HL-60 (cell line): Measurements from ENCODE around the gene CTDSPL2.
A peak's percentile ranks its signal among the peaks of the same experiment; 100 is the strongest.

Experiments used
- DNase-seq, 2 experiments: peaks; one replicate each; pipeline ENCODE4 v3.0.0-alpha.2; 2010 to 2020; ENCODE audit warnings: low read depth in 1 of 2, low spot score in 1 of 2
- H3K27ac ChIP-seq: fragments of 250-450 bp; sonication (Bioruptor Pico); replicated peaks from 2 replicates; pipeline ENCODE4 v1.5.1; 2020; ENCODE audit warnings: mild to moderate bottlenecking, moderate library complexity
- H3K27me3 ChIP-seq: fragments of 250-450 bp; sonication (Bioruptor Pico); 2 replicates; pipeline ENCODE4 v1.5.1; 2021; ENCODE audit warnings: mild to moderate bottlenecking, moderate library complexity; ENCODE audit not compliant: insufficient read depth, poor library complexity, severe bottlenecking
- H3K4me3 ChIP-seq: replicated peaks from 2 replicates; pipeline ENCODE4 v1.5.1; 2011; ENCODE audit warnings: mild to moderate bottlenecking, control low read depth, low read length; ENCODE audit not compliant: insufficient read depth
- CTCF ChIP-seq: IDR thresholded peaks from one replicate; pipeline ENCODE4 v1.5.1; 2011; ENCODE audit warnings: low read length, control low read depth, inconsistent platforms; ENCODE audit not compliant: insufficient read depth
- GABPA ChIP-seq: IDR thresholded peaks from 2 replicates; pipeline ENCODE4 v1.6.1; 2012; ENCODE audit warnings: low read depth
- POLR2AphosphoS5 ChIP-seq: IDR thresholded peaks from 2 replicates; pipeline ENCODE4 v1.6.1; 2012; ENCODE audit warnings: low read depth
- REST ChIP-seq: IDR thresholded peaks from 2 replicates; pipeline ENCODE4 v1.6.1; 2012; ENCODE audit warnings: low read depth; ENCODE audit not compliant: insufficient replicate concordance
- SPI1 ChIP-seq: IDR thresholded peaks from 2 replicates; pipeline ENCODE4 v1.6.1; 2012; ENCODE audit warnings: low read depth, mild to moderate bottlenecking, borderline replicate concordance
- long read RNA-seq: library from polyadenylated mRNA; unstranded; transcript quantifications from one replicate; pipeline ENCODE4 v2.0.0, GENCODE V29; 2020

Gene CTDSPL2
- long read RNA-seq, full-length matches to known transcripts, result 134 of 187 reads
- long read RNA-seq, partial matches to known transcripts, result 5 of 187 reads
- long read RNA-seq, other reads (novel, unspliced or antisense), result 48 of 187 reads

GRCh38 chr15:44426975-44427755, at the start of gene CTDSPL2:
Gene CTDSPL2, plus strand, starts transcription at chr15:44427629. Its CDS starts 31,386 bp downstream, at chr15:44459015.
- peak; percentile 97 to 98 for DNase-seq
- peak within 1 kb of the TSS; percentile 99 for H3K27ac ChIP-seq
- peak within 1 kb of the TSS; percentile 95 for H3K4me3 ChIP-seq
- no peaks in the 10 kb centered on the region for H3K27me3 ChIP-seq
- TF ChIP-seq REST (peak; percentile 11), SPI1 (0 out of 2 replicates have a peak, but pooled peaks have one; percentile 13), CTCF (no peak), POLR2AphosphoS5 (peak; percentile 67), GABPA (0 out of 2 replicates have a peak, but pooled peaks have one; percentile 38)

GRCh38 chr15:44381236-44381635, 46.2 kb upstream of the CTDSPL2 start:
- TF ChIP-seq SPI1 (no peak), GABPA (no peak), CTCF (no peak), POLR2AphosphoS5 (no peak), REST (no peak)
- H3K4me3 ChIP-seq, result no peak overlapping the region
- no peak for DNase-seq
- H3K27ac ChIP-seq, result no peak overlapping the region
- no peaks in the 10 kb centered on the region for H3K27me3 ChIP-seq

- H3K4me3 ChIP-seq, result no peak overlapping the region
- no peak for TF ChIP-seq GABPA
- no peak for TF ChIP-seq REST
- TF ChIP-seq SPI1, result no peak
- TF ChIP-seq POLR2AphosphoS5, result no peak
- DNase-seq, result no peak
- no peaks in the 10 kb centered on the region for H3K27me3 ChIP-seq
- H3K27ac ChIP-seq, result no peak overlapping the region
Observed at GRCh38 chr15:44385344-44385942, 42.0 kb upstream of the CTDSPL2 start.
